Measurements from ENCODE around the gene R3HDM4. TPM values are rescaled to one million over a fixed set of nuclear protein-coding genes. Genes with fewer than 3 reads are reported as not detected.

The R3HDM4 gene
- total and polyA plus RNA-seq, 9 of the 15 experiments (the other 6 are each of a cell fraction or from before 2014, with no cell fraction given) = 3.2 to 154 (median 59.0) TPM

DNA sequence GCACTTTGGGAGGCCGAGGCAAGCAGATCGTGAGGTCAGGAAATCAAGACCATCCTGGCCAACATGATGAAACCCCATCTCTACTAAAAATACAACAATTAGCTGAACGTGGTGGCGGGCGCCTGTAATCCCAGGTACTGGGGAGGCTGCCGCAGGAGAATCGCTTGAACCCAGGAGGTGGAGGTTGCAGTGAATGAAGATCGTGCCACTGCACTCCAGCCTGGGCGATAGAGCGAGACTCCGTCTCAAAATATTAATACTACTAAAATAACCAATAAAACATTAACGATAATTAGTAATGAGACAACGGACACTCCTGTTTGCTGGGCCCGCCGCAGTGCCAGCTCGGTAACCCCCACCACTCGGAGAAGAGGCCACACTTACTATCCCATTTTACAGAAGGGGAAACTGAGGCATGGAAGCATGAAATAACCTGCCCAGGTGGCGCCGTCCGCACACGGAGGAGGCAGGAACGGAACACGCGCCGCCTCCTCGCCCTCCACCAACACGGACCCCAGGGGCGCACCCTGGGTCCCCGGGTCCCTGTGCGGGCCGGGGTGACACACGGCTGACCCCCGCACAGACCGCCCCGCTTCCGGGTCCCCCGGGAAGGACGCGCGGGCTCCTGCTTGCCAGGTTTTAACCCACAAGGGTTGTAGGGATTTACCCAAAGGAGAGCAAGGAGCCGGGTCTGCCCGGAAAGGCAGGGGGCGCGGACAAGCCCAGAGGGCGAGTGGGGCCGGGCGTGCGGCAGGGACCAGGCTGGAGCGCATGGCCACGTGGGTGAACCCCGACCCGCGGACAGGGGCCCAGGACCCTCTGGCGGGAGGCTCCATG lies 1.6 kb downstream of the R3HDM4 start (continued):
- TF ChIP-seq, protein P1, sequence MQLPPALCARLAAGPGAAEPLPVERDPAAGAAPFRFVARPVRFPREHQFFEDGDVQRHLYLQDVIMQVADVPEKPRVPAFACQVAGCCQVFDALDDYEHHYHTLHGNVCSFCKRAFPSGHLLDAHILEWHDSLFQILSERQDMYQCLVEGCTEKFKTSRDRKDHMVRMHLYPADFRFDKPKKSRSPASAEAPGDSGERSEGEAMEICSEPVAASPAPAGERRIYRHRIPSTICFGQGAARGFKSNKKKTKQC (CRISPR knock-in tag; IDR thresholded peaks at IDR 0.05) = 0 out of 2 replicates have a peak, but pooled peaks have one; percentile 38
- TF ChIP-seq ASH1L (IDR thresholded peaks at IDR 0.05; ENCODE audit: borderline replicate concordance, low read depth, partially characterized antibody) (no peak), U2AF1 (optimal IDR thresholded peaks at IDR 0.05; ENCODE audit: low read depth, low read length) (no peak), SP1 (CRISPR knock-in tag; IDR thresholded peaks at IDR 0.05) (no peak), TCF7 (IDR thresholded peaks at IDR 0.05; ENCODE audit: borderline replicate concordance) (no peak), CBFB (CRISPR knock-in tag; IDR thresholded peaks at IDR 0.05) (no peak), PCBP1 (IDR thresholded peaks at IDR 0.05; ENCODE audit: low read depth, low read length, poor library complexity, severe bottlenecking) (no peak), NFIC (IDR thresholded peaks at IDR 0.05) (no peak), RBM15 (IDR thresholded peaks at IDR 0.05; ENCODE audit: insufficient read depth, low read length) (no peak), FOS (IDR thresholded peaks at IDR 0.05; ENCODE audit: extremely low read depth, insufficient read length) (no peak), SMAD4 (CRISPR knock-in tag; conservative IDR thresholded peaks at IDR 0.05) (no peak), LEF1 (IDR thresholded peaks at IDR 0.05) (no peak), POLR2G (IDR thresholded peaks at IDR 0.05; ENCODE audit: low read depth, low read length) (peak; percentile 83), ZNF695 (CRISPR knock-in tag; IDR thresholded peaks at IDR 0.05) (no peak)
- TF ChIP-seq, protein P2, sequence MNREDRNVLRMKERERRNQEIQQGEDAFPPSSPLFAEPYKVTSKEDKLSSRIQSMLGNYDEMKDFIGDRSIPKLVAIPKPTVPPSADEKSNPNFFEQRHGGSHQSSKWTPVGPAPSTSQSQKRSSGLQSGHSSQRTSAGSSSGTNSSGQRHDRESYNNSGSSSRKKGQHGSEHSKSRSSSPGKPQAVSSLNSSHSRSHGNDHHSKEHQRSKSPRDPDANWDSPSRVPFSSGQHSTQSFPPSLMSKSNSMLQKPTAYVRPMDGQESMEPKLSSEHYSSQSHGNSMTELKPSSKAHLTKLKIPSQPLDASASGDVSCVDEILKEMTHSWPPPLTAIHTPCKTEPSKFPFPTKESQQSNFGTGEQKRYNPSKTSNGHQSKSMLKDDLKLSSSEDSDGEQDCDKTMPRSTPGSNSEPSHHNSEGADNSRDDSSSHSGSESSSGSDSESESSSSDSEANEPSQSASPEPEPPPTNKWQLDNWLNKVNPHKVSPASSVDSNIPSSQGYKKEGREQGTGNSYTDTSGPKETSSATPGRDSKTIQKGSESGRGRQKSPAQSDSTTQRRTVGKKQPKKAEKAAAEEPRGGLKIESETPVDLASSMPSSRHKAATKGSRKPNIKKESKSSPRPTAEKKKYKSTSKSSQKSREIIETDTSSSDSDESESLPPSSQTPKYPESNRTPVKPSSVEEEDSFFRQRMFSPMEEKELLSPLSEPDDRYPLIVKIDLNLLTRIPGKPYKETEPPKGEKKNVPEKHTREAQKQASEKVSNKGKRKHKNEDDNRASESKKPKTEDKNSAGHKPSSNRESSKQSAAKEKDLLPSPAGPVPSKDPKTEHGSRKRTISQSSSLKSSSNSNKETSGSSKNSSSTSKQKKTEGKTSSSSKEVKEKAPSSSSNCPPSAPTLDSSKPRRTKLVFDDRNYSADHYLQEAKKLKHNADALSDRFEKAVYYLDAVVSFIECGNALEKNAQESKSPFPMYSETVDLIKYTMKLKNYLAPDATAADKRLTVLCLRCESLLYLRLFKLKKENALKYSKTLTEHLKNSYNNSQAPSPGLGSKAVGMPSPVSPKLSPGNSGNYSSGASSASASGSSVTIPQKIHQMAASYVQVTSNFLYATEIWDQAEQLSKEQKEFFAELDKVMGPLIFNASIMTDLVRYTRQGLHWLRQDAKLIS (CRISPR knock-in tag; IDR thresholded peaks at IDR 0.05) = no peak
- TF ChIP-seq, protein P3, sequence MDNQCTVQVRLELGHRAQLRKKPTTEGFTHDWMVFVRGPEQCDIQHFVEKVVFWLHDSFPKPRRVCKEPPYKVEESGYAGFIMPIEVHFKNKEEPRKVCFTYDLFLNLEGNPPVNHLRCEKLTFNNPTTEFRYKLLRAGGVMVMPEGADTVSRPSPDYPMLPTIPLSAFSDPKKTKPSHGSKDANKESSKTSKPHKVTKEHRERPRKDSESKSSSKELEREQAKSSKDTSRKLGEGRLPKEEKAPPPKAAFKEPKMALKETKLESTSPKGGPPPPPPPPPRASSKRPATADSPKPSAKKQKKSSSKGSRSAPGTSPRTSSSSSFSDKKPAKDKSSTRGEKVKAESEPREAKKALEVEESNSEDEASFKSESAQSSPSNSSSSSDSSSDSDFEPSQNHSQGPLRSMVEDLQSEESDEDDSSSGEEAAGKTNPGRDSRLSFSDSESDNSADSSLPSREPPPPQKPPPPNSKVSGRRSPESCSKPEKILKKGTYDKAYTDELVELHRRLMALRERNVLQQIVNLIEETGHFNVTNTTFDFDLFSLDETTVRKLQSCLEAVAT (IDR thresholded peaks at IDR 0.05) = peak in 1 of 2 experiments; percentile 72; a peak in 2 of 4 replicates
- TF ChIP-seq, protein P4, sequence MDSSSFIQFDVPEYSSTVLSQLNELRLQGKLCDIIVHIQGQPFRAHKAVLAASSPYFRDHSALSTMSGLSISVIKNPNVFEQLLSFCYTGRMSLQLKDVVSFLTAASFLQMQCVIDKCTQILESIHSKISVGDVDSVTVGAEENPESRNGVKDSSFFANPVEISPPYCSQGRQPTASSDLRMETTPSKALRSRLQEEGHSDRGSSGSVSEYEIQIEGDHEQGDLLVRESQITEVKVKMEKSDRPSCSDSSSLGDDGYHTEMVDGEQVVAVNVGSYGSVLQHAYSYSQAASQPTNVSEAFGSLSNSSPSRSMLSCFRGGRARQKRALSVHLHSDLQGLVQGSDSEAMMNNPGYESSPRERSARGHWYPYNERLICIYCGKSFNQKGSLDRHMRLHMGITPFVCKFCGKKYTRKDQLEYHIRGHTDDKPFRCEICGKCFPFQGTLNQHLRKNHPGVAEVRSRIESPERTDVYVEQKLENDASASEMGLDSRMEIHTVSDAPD (CRISPR knock-in tag; IDR thresholded peaks at IDR 0.05) = no peak
- TF ChIP-seq, protein P5, sequence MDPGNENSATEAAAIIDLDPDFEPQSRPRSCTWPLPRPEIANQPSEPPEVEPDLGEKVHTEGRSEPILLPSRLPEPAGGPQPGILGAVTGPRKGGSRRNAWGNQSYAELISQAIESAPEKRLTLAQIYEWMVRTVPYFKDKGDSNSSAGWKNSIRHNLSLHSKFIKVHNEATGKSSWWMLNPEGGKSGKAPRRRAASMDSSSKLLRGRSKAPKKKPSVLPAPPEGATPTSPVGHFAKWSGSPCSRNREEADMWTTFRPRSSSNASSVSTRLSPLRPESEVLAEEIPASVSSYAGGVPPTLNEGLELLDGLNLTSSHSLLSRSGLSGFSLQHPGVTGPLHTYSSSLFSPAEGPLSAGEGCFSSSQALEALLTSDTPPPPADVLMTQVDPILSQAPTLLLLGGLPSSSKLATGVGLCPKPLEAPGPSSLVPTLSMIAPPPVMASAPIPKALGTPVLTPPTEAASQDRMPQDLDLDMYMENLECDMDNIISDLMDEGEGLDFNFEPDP (CRISPR knock-in tag; IDR thresholded peaks at IDR 0.05) = no peak

Measured in K562 (cell line).